GM11168 (cell line): ENCODE measurements around the gene CLK1.
"Not testable (repeated sequence)": the region's sequence is repeated elsewhere in the genome, so short reads cannot be mapped to it uniquely, and the experiment has no call there.

Experiments
- in situ Hi-C: fragments of 300-500 bp; cut with MboI; formaldehyde crosslinking; loops from one replicate; pipeline ENCODE4 v1.12.0; 2022; ENCODE audit warnings: low sequenced_read_pairs; ENCODE audit not compliant: unreplicated experiment

CLK1 gene

DNA sequence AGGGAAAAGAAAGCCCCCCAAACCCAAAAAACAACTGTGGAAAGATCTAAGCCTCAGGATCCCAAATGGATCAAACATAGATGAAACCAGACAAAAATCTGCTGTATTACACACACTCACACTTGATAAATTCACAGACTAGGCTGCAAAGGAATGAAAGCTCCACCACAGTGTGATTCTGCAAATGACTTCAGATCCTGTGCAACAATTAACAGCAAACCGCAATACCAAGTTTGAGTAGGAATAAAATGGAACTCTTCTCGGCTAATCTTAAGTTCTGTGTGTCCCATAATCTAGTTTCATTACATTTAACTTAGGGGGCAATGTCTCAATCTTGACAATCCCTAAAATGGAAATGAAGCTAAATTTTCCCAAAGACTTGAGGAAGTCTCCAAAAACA is 11.9 kb downstream of the CLK1 start:
- in situ Hi-C loops: no loop called here

DNA sequence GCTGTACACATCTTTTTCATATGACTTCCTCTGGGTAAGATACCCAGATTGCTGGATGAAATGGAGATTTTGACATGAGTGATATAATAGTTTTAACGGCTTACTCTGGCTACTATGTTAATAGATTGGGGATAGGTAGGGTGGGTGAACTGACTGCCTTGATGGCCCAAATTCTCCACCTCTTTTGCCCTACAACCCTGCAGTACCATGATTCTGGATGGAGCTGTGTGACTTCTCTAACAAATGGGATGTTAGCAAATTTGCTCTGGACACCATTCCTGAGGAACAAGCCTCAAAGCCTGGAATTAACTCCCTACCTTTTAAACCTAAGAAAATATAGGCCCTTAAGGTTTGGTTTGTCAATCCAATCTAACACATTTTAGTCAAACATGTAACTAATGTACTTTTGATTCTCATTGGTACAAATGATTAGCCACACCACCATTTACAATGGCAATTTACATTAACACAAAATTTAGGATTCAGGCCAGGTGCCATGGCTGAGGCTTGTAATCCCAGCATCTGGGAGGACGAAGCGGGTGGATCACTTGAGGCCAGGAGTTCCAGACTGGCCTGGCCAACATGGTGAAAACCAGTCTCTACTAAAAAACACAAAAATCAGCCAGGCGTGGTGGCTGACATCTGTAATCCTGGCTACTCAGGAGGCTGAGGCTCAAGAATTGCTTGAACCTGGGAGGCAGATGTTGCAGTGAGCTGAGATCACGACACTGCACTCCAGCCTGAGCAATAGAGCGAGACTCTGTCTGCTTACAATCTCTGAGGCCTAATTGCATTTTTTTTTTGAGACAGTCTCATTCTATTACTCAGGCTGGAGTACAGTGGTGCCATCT is 12.8 kb downstream of the CLK1 start:
- in situ Hi-C loops: no loop called here

DNA sequence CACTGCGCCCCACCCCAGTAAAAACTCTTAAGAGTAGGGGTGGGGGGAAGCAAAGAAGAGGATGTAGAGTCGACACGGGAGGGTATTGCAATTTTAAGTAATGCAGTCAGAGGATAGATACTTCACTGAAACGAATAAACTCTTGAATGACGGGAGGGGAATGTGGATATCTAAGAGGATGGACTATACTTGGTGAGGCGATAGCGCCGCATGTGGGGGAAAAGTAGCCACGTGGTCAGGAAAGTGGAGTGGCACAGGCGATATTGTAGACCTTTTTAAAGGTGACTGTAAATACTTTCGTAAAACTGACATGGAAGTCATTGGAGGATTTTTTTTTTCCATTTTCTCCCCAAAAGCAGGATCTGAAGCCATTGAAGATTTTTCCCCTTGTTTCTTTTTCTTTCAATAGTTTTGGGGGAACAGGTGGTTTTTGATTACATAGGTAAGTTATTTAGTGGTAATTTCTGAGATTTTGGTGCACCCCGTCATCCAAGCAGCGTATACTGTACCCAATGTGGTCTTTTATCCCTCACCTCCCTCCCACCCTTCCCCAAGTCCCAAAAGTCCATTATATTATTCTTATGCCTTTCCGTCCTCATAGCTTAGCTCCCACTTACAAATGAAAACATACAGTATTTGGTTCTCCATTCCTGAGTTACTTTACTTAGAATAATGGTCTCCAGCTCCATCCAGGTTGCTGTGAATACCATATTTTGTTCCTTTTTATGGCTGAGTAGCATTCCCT is 13.8 kb downstream of the CLK1 start:
- in situ Hi-C loops: no loop called here

DNA sequence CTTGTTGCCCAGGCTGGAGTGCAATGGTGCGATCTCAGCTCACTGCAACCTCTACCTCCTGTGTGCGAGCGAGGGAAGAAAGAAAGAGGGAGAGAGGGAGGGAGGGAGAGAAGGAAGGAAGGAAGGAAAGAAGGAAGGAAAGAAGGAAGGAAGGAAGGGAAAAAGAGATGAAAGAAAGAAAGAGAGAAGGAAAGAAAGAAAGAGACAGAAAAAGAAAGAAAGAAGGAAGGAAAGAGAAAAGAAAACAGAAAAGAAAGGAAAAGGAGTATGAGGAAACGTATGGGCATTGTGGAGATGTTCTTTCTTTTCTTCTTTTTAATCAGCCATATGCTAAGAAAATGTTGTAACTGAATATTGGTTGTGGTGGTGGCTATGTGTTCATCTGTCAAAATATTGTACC is 16.5 kb downstream of the CLK1 start:
- in situ Hi-C loops: no loop called here

DNA sequence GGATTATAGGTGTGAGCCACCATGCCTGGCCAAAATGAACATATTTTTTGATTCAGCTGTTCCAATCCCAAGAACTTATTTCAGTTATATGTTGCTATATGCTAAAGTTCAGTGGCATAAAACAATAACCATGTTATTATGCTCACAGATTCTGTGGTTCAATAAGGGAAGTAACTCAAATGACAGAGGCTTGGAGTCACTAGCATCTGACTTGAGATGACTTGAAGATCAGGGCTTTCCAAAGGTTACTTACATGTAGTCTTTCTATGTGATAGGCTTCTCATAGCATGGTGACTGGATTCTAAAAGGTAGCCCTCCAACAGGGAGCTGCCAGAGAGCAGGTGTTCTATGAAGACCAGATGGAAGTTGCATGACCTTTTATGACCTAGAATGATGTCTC is 17.2 kb downstream of the CLK1 start:
- in situ Hi-C loops: no loop called here

DNA sequence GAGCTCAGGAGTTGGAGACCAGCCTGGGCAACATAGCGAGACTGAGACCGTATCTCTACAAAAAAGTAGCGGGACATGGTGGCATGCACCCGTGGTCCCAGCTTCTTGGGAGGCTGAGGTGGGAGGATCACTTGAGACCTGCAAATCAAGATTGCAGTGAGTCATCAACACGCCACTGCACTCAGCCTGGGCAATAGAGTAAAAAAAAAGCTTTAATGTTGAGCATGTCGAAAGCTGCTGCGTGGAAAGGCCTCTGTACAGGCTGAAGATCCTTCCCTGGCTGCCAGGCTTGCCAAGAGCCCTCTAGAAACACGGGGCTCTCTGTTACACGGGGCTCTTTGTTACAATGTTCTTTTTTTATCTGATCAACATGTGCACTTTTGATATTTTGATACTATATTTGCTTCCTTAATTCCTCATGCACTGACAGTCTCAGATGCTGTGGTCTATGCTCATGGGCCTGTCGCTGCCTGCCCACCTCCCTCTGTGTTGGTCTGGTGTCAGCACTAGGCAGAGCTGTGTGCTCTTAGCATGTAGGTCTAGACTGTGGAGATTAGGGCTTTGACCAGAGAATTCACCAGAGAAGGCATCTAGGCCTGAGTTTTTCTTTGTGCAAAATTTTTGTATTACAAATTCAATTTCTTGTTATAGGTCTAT is 18.7 kb downstream of the CLK1 start:
- in situ Hi-C loops: no loop called here

DNA sequence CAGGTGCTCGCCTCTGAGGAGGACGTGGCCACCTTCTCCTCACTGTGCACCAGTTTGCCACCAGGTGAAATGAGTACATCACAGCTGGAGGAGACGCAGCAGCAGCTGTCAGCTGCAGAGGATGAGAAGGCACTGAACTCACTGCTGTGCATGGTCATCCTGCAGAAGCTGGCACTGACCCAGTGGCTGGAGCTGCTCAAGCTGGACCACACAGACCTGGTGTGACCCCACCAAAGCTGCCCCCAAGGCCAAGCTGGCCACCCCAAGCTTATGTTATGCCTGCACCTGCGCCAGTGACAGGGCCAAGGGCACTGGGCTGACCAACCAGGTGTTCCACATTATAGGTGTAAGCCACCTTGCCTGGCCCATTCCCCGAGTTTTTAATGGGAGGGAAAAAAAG is 19.3 kb downstream of the CLK1 start:
- in situ Hi-C loops: no loop called here

DNA sequence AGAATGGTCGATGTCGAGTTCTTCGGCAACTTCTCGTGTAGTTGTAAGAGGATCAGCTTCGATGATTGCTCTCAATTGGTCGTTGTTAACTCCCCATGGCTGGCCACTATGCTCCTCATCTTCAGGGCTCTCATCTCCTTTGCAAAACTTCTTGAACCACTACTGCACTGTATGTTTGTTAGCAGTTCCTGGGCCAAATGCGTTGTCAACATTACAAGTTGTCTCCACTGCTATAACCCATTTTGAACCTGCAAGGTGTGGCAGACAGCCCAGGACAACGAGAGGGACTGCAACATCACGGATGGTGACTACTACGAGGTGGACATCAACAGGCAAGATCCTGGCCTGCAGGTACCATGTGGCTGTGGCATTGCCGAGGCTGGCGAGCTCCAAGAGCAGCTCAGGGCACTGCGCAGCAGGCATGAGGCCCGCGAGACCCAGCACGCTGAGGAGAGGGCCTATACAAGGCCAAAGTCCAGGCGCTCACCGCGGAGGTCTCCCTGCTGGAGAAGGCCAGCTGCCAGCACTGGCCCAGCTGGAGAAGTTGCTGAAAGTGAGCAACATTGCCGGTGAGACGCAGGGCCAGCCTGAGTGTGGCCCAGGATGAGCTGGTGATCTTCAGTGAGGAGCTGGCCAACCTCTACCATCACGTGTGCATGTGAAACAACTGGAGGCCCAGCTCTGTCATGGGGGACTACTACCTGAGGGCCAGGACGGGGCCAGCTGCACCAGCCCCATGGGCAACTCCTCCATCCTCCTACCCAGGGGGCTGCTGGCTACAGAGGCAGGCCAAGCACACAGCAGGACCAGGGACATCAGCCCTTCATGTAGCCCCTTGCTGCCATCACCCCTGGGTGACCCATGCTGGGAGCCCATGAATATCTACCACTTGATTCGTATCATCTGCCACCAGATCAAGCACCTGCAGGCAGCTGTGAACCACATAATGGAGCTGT is 20.2 kb downstream of the CLK1 start:
- in situ Hi-C loops: no loop called here

DNA sequence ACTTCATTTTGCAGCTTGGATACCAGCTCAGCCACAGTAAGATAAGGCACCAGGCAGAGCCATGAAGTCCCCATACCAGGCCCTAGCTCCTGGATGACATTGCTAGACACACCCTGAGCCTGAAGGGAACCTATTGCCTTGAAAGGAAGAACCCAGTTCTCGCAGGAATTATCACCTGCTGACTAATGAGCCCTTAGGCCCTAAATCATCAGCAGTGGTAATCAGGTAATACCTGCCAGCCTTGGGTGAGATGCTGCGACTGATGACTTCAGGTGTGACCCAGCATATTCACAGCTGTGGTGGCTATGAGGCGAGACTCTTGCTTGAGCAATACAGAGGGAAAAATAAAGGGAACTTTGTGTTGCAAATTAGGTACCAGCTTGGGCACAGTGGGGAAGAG is 24.9 kb downstream of the CLK1 start:
- in situ Hi-C loops: no loop called here

DNA sequence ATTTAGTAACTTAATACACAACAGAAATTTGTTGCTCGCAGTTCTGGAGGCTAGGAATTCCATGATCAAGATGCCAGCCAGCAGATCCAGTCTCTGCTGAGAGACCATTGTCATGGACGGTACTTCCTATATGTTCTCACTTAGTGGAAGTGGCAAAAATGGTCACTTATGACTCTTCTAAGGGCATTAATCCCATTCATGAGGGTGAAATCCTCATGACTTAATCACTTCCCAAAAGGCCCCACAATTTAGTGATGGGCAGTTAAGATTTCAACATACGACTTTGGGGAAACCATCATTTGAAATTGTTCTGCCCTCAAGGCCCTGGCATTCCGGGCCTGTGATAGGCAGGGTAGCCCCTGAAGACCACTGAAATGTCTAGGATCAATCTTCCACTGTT is 29.8 kb downstream of the CLK1 start:
- in situ Hi-C loops: no loop called here

DNA sequence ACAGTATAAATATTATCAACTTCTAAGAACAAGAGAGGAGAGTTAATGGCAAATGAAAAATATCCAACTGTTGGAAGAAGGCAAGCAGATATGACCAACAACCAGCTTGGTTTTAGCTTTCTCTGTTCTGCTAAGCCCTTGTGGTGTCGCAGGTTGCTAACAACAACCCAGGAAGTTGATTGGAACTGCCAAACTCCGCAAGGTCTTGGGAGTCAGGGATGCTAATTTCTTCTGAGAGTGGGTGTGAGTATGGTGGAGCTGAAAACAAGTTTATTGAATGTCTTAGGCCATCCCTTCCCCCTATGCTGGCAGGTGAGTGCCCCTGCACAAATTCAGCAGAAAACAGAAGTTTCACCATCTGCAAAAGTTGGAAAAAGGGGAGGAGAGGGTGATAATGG is 35.2 kb downstream of the CLK1 start:
- in situ Hi-C loops: no loop called here

DNA sequence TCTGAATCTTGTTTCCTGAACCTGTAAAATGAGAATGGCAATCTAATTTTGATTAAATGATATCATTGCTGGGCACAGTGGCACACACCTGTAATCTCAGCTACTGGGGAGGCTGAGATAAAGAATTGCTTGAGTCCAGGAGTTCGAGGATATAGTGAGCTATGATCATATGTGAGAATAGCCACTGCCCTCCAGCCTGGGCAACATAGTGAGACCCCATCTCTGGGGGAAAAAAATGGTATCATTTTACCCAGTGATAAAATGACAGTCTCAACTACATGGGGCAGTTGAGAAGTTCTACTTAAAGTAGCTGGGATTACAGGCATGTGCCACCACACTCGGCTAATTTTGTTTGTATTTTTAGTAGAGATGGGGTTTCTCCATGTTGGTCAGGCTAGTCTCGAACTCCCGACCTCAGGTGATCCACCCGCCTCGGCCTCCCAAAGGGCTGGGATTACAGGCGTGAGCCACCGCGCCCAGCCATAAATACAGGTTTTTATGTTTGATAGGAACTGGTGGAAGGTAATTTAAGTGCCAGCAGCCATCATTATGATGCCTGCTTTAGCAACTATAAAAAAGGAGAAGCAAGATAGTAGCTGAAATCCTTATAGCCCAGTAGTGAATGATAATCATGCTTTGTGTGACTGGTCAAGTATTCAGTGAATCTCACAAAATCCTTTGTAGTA is 35.7 kb downstream of the CLK1 start:
- in situ Hi-C loops: no loop called here

DNA sequence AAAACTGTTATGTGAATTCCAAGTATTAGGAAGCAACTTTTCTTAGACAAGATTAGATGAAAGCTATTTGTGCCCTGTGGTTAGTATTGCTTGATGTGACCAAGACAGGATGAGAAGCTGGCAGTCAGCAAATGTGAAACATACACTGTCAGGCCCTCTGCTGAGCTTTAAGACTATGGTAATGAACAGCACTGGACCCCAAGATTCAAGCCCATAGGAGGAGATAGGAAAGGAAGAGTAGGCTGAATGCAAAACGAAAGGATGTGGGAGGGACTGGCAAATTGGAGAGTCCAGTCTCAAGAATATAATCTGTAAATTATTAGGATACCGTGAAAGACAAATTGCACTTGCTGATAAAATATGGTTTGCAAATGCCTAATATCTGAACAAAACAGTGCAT is 36.4 kb downstream of the CLK1 start:
- in situ Hi-C loops: no loop called here

DNA sequence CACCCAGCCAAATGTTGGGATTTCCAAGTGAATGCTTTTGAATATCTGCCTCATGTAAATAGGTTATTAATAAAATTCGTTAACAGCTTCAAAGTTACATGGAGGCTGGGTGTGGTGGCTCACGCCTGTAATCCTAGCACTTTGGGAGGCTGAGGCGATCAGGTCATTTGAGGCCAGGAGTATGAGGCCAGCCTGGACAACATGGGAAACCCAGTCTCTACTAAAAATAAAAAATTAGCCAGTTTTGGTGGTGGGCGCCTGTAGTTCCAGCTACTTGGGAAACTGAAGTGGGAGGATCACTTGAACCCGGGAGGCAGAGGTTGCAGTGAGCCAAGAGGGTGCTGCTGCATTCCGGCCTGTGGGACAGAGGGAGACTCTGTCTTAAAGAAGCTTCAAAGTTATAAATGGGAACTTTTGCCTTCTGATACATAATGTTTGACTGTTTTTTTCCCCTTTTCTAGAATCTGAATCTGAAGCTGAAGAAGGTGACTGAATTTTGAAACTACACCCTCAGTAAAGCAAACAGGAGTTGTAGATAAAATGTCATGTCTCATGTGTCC is 42.7 kb downstream of the CLK1 start:
- in situ Hi-C loops: no loop called here

DNA sequence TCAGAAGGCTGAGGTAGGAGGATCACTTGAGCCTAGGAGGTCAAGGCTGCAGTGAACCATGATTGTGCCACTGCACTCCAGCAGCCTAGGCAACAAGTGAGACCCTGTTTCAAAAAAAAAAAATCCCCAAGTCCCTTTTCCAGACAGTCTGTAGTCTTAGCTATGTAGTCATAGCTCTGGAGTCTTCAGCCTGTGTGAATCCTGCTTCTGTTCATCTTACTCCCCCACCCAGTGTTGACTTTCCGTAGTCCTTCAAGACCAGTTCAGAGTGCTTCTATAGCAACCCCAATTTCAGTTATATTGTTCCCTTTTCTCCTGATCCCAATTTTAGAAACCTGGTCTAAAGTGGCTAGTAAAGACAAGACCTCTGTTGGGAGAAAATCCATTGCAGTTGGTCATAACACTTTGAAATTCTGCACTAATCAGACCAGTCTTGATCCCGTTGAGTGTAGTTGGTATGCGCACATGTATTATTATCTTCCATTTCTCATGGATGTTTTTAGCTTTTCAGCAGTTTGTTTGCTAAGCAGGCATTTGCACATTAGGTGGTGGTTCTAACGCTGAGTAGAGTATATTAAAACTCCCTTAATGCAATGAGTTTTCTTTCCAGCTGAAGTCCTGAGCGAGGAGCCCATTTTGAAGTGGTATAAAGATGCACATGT is 43.8 kb downstream of the CLK1 start:
- in situ Hi-C loops: no loop called here

DNA sequence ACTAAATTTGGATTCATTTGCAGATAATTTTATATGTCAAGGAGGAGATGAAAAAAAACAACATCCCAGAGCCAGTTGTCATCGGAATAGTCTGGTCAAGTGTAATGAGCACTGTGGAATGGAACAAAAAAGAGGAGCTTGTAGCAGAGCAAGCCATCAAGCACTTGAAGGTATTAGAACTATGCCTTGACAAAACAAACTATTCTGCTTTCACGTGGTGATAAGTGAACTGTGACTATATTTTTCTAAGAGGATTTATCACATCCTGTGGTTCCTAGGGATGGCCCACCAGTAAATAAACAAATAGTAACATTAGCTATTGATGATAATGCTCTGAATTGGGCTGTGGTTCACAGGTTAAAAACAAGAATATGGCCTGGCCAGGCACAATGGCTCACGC is 45.7 kb downstream of the CLK1 start:
- in situ Hi-C loops: not testable (repeated sequence)

DNA sequence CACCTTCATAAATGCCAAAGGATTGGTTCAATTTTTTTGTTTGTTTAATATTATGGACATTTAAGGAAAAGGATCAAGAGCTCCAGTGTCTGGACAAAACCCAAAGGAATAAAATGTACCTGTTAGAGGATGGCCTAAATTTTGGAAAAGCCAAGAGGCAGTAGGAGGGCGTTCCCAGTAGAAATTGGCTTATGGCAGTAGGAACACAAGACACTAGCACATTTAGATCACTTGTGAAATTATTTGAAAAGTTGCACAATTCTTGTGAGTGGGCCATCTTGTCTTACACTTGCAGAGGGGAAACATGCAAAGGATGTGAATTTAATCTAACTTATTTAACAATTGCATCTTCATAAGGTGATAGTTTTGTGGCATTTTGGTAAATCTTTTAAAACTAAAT is 49.5 kb downstream of the CLK1 start:
- in situ Hi-C loops: no loop called here

DNA sequence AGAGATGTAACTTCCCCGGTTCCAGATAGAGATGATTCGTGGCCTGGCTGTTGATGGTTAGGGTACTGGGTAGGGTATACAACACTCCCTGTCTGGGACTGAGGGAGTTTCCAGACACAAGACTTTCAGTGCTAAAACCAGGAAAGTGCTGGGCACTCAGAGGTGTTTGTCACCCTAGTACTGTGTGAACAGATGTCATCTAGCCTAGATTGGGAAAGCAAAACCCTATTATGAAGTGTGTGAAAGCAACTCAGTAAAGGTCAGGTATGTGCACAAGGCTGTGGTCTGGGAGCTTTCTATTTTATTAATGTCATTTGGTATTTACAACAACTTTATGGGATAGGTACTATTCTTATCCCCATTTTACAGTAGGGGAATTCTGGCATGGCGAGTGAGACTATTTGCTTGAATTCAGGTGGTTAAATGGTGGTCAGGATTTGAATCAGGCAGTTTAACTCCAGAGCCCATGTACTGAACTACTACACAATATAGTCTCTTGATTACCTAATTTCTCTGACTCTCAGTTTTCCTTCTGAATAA is 50.1 kb downstream of the CLK1 start:
- in situ Hi-C loops: no loop called here
